GM15510 (cell line): Measurements from ENCODE around the gene SRPK3.

Experiments
- POLR2A ChIP-seq: IDR thresholded peaks from 3 replicates; pipeline ENCODE4 v1.6.1; 2011; ENCODE audit warnings: borderline replicate concordance; ENCODE audit not compliant: insufficient read length; ENCODE audit errors: extremely low read depth

The SRPK3 gene, protein sequence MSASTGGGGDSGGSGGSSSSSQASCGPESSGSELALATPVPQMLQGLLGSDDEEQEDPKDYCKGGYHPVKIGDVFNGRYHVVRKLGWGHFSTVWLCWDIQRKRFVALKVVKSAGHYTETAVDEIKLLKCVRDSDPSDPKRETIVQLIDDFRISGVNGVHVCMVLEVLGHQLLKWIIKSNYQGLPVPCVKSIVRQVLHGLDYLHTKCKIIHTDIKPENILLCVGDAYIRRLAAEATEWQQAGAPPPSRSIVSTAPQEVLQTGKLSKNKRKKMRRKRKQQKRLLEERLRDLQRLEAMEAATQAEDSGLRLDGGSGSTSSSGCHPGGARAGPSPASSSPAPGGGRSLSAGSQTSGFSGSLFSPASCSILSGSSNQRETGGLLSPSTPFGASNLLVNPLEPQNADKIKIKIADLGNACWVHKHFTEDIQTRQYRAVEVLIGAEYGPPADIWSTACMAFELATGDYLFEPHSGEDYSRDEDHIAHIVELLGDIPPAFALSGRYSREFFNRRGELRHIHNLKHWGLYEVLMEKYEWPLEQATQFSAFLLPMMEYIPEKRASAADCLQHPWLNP

DNA sequence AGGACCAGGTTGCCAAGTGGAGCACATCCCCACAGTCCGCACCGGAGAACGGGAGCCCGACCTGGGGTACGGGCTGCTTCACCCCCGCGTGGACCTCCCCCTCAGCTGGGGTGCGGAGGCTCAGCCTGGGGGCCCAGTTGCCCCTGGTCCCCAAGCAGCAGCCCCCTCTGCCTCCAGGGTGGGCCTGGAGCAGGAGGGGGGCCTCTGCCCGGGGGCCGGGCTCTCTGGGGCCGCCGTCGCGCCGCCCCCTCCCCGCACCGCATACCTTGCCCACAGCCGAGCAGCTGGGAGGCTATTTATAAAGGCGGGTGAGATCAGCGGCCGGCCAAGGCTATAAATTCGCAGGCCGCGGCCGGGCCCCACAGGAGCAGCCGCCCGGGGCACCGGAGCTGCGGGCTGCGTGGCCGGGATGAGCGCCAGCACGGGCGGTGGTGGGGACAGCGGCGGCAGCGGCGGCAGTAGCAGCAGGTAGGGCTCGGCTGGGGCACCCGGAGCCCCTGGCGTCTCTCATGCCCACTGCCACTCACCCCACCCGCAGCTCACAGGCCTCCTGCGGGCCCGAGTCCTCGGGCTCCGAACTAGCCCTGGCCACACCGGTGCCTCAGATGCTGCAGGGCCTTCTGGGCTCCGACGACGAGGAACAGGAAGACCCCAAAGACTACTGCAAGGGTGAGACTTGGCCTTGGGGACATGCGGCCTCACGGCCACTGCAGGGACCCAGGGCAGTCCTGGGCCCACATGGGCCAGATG, at the start of gene SRPK3:
Gene SRPK3, plus strand, starts transcription at position 364 of the 750 bp plus-strand sequence. Its CDS starts 46 bp downstream, at position 410.
- TF ChIP-seq POLR2A, result no peak

GRCh38 chrX:153731117-153731844, 49.6 kb upstream of the SRPK3 start:
- no peak for TF ChIP-seq POLR2A

GRCh38 chrX:153731845-153732215, 49.0 kb upstream of the SRPK3 start:
- TF ChIP-seq POLR2A, result no peak

- no peak for TF ChIP-seq POLR2A
Observed at GRCh38 chrX:153732401-153732800, 48.4 kb upstream of the SRPK3 start.

DNA sequence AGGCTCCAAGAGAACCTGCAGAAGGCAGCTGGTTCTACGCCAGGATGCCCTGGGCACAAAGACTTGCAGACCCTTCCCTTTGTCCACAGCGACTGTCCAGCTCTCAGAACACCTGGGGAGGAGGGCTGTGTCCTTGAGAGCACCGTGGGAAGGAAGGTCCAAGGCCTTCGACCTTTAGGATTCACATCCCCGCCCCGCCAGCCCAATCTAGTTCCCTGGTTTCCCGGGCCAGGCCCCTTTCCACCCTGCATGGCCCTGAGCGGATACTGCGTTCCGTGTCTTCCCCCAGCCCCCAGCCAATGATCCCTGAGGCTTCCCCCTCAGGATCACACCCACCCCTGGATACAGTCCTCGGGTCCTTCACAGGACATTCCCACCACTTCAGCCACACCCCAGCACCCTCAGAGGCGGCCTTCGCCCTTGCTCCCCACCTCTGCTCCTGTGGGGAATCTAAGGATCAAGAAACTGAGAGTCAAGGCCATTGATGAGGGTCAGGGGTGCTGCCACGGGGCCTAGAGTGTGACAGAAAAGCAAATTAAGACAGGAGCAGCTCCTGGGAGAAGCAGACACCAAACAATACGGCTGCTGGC, 47.1 kb upstream of the SRPK3 start:
- TF ChIP-seq POLR2A, result no peak

GRCh38 chrX:153734871-153735270, 46.0 kb upstream of the SRPK3 start:
- no peak for TF ChIP-seq POLR2A

DNA sequence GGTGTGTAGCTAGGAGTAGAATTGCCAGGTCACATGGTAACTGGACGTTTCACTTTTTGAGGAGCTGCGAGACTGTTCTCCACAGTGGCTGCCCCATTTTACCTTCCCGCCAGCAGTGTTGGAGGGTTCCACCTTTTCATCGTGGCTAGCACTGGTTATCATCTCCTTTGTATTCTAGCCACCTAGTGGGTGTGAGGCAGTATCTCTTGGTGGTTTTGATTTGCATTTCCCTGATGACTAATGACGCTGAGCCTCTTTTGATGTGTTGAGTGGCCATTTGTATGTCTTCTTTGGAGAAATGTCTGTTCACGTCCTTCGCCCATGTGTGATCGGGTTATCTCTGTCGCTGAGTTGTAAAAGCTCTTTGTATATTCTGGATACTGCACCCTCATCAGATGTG, 45.6 kb upstream of the SRPK3 start:
- no peak for TF ChIP-seq POLR2A

DNA sequence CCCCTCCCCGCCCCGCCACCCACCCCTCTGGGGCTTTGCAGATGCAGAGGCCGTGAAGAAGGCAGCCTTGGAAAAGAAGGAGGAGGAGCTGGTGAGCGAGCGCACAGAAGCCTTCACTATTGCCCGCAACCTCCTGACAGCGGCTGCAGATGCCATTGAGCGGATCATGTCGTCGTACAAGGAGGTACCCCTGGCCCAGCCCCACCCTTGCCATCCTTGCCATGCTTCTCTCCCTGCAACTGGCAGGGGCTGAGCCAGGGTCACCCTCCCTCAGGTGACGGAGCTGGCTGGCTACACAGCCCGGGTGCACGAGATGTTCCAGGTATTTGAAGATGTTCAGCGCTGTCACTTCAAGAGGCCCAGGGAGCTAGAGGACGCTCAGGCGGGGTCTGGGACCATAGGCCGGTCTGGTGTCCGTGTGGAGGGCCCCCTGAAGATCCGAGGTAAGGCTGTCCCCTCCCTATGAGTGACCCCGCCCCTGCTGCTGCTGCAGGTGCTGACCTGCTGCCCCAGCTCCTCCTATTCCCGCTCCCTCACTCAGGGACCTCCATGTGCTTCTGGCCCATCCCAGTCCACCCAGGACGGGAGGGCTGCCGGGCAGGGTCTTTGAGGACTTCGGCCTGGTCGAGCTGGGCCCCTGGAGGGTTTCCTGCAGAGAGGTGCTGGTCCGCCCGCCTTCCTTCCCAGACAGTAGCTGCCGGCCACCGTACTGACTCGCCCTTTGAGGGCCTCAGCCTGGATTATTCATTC, 44.6 kb upstream of the SRPK3 start:
- no peak for TF ChIP-seq POLR2A

DNA sequence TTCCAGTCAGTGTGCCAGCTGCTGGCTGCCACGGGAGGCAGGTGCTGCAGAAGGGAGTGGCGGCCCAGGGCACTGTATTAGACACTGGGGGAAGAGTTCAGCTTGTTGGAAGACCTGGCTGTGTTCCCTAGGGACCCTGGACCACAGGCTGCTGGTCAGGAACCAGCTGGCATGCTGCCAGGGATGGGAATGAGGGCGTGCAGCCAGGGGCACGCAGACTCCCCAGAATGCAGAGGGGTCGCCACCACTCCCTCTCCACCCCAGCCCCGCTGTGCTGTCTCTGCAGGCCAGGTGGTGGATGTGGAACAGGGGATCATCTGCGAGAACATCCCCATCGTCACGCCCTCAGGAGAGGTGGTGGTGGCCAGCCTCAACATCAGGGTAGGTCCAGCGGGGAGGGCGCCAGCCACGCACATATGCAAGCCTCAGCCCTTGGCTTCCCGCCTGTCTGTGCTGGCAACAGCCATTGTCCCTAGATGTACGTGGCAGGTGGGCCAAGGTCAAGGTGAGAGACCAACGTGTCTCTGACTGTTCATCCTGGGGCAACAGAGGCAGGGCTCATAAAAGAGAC, 43.9 kb upstream of the SRPK3 start:
- no peak for TF ChIP-seq POLR2A

DNA sequence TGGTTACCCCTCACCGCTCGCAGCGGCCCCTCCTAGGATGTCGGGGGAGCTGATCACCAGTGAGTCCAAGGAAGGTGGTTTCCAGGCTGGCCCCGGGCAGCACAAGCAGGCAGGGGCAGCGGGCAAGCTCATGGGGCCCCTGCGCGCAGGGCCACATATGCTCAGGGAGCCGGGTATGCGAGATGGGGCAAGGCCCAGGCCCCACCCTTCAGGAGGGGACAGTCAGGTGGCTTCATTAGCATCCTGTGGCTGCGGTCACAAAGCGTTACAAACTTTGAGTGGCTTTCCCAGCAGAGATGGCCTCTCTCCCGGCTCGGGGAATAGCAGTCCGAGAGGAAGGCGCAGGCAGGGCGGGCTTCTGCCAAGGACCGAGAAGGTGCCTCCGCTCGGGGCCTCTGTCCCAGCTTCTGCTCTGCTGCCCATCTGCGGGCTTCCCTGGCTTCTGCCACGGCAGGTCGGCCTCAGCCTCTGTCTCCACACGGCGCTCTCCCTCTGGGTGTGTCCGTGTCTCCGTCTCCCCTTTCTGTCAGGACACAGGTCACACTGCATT, 42.7 kb upstream of the SRPK3 start:
- no peak for TF ChIP-seq POLR2A

DNA sequence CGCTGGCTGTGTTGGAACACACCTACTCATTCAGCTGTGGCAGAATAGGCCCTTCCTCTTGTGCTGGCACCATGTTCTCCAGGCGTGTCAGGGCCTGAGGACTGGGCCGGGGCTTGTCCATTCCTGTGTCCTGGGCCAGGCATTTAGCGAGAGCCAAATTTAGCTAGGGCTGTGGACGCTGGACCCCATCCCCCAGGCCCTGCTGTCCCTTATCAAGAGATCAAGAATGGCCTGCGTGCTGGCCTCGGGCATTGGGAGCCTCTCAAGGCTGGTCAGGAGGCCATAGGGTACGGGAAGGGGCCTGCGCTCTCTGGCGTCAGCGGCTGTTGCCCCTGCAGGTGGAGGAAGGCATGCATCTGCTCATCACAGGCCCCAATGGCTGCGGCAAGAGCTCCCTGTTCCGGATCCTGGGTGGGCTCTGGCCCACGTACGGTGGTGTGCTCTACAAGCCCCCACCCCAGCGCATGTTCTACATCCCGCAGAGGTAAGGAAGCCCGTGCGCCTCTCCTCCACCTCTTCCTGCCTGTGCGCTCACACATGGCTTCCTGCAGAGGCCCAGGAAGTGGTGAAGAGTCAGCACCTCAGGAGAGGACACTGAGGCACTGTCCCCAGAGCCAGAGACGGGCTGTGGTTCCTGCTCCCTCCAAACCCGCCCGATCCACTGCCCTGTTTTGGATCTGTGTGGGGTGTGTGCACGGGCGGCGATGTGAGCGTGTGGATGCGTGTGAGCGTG, 40.9 kb upstream of the SRPK3 start:
- TF ChIP-seq POLR2A, result no peak

DNA sequence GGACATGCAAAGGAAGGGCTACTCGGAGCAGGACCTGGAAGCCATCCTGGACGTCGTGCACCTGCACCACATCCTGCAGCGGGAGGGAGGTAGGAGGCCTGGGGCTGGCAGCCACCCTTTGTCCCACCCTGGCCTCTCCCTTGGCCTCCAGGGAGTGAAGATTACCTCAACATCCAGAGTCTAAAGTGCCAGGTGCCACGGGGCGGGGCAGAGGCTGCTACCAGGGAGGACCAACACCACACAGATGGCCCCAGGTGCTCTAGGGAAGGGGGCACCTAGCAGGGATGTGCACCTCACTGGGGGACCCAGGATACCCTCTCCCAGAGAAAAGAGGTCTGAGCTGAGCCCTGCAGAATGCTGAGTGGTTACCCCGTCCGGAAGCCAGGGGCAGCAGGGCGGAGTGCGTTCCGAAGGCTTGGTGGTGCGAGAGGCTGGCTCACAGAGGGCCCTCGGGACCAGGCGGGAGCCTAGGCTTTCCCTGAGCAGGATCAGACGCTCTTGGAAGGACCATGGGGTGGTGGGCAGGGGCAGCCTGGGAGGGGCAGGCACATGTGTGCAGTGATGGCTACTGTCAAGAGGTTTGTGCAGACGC, 40.1 kb upstream of the SRPK3 start:
- TF ChIP-seq POLR2A, result no peak
